Suprapubic skin (tissue), 3 donors: ENCODE data around the gene NELL1.

ENCODE experiments used
- POLR2A ChIP-seq, 2 donors: fragments of 450-650 bp; IDR thresholded peaks; one replicate each; pipeline ENCODE4 v1.6.1; 2017; ENCODE audit warnings: antibody characterized with exemption in 2 of 2, mild to moderate bottlenecking in 2 of 2, moderate library complexity in 2 of 2
- TF ChIP-seq, protein P1 (sequence below), 2 donors: fragments of 200-600 bp in 1 of 2; fragments of 450-650 bp in 1 of 2; sonication (generic) in 1 of 2; IDR thresholded peaks; one replicate each; pipeline ENCODE4 v1.5.1; 2016 to 2019; ENCODE audit warnings: antibody characterized with exemption in 2 of 2, mild to moderate bottlenecking in 1 of 2, moderate library complexity in 1 of 2

- TF ChIP-seq, protein P1, sequence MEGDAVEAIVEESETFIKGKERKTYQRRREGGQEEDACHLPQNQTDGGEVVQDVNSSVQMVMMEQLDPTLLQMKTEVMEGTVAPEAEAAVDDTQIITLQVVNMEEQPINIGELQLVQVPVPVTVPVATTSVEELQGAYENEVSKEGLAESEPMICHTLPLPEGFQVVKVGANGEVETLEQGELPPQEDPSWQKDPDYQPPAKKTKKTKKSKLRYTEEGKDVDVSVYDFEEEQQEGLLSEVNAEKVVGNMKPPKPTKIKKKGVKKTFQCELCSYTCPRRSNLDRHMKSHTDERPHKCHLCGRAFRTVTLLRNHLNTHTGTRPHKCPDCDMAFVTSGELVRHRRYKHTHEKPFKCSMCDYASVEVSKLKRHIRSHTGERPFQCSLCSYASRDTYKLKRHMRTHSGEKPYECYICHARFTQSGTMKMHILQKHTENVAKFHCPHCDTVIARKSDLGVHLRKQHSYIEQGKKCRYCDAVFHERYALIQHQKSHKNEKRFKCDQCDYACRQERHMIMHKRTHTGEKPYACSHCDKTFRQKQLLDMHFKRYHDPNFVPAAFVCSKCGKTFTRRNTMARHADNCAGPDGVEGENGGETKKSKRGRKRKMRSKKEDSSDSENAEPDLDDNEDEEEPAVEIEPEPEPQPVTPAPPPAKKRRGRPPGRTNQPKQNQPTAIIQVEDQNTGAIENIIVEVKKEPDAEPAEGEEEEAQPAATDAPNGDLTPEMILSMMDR (IDR thresholded peaks at IDR 0.05) = no peak
- no peak for TF ChIP-seq POLR2A (IDR thresholded peaks at IDR 0.05)
These were observed 7.9 kb upstream of the NELL1 start for GRCh38 chr11:20661445-20661844.
